ENCODE results near the gene COQ5. TPM values are rescaled to one million over a fixed set of nuclear protein-coding genes. Genes with fewer than 3 reads are reported as not detected.

The COQ5 gene
- polyA plus RNA-seq, 1 experiment = 27.7 TPM

- peak; percentile 73 for TF ChIP-seq CTCF (IDR thresholded peaks at IDR 0.05; ENCODE audit: insufficient read depth, low read depth, low read length)
- Histone ChIP-seq H3K36me3 (ENCODE audit: control insufficient read depth, insufficient read depth, low read length) (peaks cover 22% of the 10 kb centered on the region), H3K27me3 (ENCODE audit: control insufficient read depth, insufficient read depth, low read length) (no peaks in the 10 kb centered on the region), H3K4me3 (ENCODE audit: low read depth, low read length) (no peak overlapping the region)
- ChIA-PET CTCF (interaction anchor here (0.6 to 6.0 kb wide), 9 partner anchors 8 to 181 kb away, joined by 3 to 57 read pairs (median 3); no protein-coding TSS in a partner anchor), POLR2A (interaction anchor here (0.6 to 1.0 kb wide), 2 partner anchors 26 to 69 kb away, joined by 3 read pairs; no protein-coding TSS in a partner anchor)
- no peak for DNase-seq (ENCODE audit: low read depth)
These were observed 62.2 kb downstream of the COQ5 start for GRCh38 chr12:120466560-120467315.

GRCh38 chr12:120465756-120466155 lies 63.2 kb downstream of the COQ5 start:
- H3K36me3 ChIP-seq (ENCODE audit: control insufficient read depth, insufficient read depth, low read length) = peaks cover 27% of the 10 kb centered on the region
- POLR2A ChIA-PET = no interaction called here

GRCh38 chr12:120463712-120464111 lies 65.2 kb downstream of the COQ5 start:
- H3K4me3 ChIP-seq (ENCODE audit: low read depth, low read length) = no peak overlapping the region
- H3K36me3 ChIP-seq (ENCODE audit: control insufficient read depth, insufficient read depth, low read length) = peaks cover 35% of the 10 kb centered on the region
- CTCF ChIA-PET = interaction anchor here (0.7 to 2.6 kb wide), 4 partner anchors 10 to 110 kb away, joined by 3 to 6 read pairs (median 3); no protein-coding TSS in a partner anchor
- TF ChIP-seq CTCF (IDR thresholded peaks at IDR 0.05; ENCODE audit: insufficient read depth, low read depth, low read length) = no peak
- no peak for DNase-seq (ENCODE audit: low read depth)
- POLR2A ChIA-PET = no interaction called here
- no peaks in the 10 kb centered on the region for H3K27me3 ChIP-seq (ENCODE audit: control insufficient read depth, insufficient read depth, low read length)

More at GRCh38 chr12:120465756-120466155, 63.2 kb downstream of the COQ5 start:
- H3K4me3 ChIP-seq (ENCODE audit: low read depth, low read length) = no peak overlapping the region
- H3K27me3 ChIP-seq (ENCODE audit: control insufficient read depth, insufficient read depth, low read length) = no peaks in the 10 kb centered on the region
- no peak for DNase-seq (ENCODE audit: low read depth)
- CTCF ChIA-PET = interaction anchor here (0.6 to 6.0 kb wide), 8 partner anchors 8 to 182 kb away, joined by 3 to 57 read pairs (median 4); no protein-coding TSS in a partner anchor
- TF ChIP-seq CTCF (IDR thresholded peaks at IDR 0.05; ENCODE audit: insufficient read depth, low read depth, low read length) = no peak

- ChIA-PET POLR2A (interaction anchor here (0.7 kb wide), 1 partner anchor 25 kb away, joined by 3 read pairs; no protein-coding TSS in a partner anchor), CTCF (interaction anchor here (1.2 kb wide), 1 partner anchor 10 kb away, joined by 4 read pairs; no protein-coding TSS in a partner anchor)
- Histone ChIP-seq H3K27me3 (ENCODE audit: control insufficient read depth, insufficient read depth, low read length) (no peaks in the 10 kb centered on the region), H3K4me3 (ENCODE audit: low read depth, low read length) (no peak overlapping the region), H3K36me3 (ENCODE audit: control insufficient read depth, insufficient read depth, low read length) (peaks cover 40% of the 10 kb centered on the region)
- TF ChIP-seq CTCF (IDR thresholded peaks at IDR 0.05; ENCODE audit: insufficient read depth, low read depth, low read length) = no peak
- DNase-seq (ENCODE audit: low read depth) = no peak
These were observed 66.8 kb downstream of the COQ5 start for GRCh38 chr12:120462099-120462640.

GRCh38 chr12:120460157-120460556 lies 68.8 kb downstream of the COQ5 start:
- ChIA-PET CTCF (interaction anchor here (6.5 kb wide), 1 partner anchor 8 kb away, joined by 57 read pairs; the partner anchor contains the start of gene SRSF9), POLR2A (no interaction called here)
- TF ChIP-seq CTCF (IDR thresholded peaks at IDR 0.05; ENCODE audit: insufficient read depth, low read depth, low read length) = no peak
- H3K36me3 ChIP-seq (ENCODE audit: control insufficient read depth, insufficient read depth, low read length) = peaks cover 42% of the 10 kb centered on the region
- DNase-seq (ENCODE audit: low read depth) = no peak
- H3K4me3 ChIP-seq (ENCODE audit: low read depth, low read length) = no peak overlapping the region
- H3K27me3 ChIP-seq (ENCODE audit: control insufficient read depth, insufficient read depth, low read length) = no peaks in the 10 kb centered on the region

Data from BJ (cell line).